BJ (cell line): ENCODE measurements around the gene MUC13. TPM values are rescaled to one million over a fixed set of nuclear protein-coding genes. Genes with fewer than 3 reads are reported as not detected.

Source experiments
- CTCF ChIA-PET: fragments of 350-600 bp; formaldehyde crosslinking; extraction: SDS; loops from one replicate; lab custom pipeline; 2021; ENCODE audit warnings: antibody characterized with exemption, inconsistent platforms; lab: Yijun Ruan, JAX
- POLR2A ChIA-PET: fragments of 300-600 bp; sonication (Branson Sonifier 250); formaldehyde crosslinking; extraction: SDS; loops from one replicate; lab custom pipeline; 2021; ENCODE audit warnings: antibody characterized with exemption; lab: Charles Lee
- DNase-seq: peaks from one replicate; pipeline ENCODE4 v3.0.0-alpha.2; 2011; ENCODE audit warnings: low read depth
- H3K27me3 ChIP-seq: 2 replicates; pipeline ENCODE4 v1.6.0; 2011; ENCODE audit warnings: low read length; ENCODE audit not compliant: control insufficient read depth, insufficient read depth
- H3K36me3 ChIP-seq: 2 replicates; pipeline ENCODE4 v1.5.1; 2011; ENCODE audit warnings: low read length; ENCODE audit not compliant: control insufficient read depth, insufficient read depth
- H3K4me3 ChIP-seq: 2 replicates; pipeline ENCODE4 v1.5.1; 2011; ENCODE audit warnings: low read depth, mild to moderate bottlenecking, control low read depth, low read length
- polyA plus RNA-seq: library from polyadenylated mRNA; depleted of rRNA; stranded (reverse); fragments of >200 nt; gene quantifications from 2 replicates; pipeline ENCODE4 v1.2.3, GENCODE V29; 2011
- TF ChIP-seq, protein P1 (sequence below): IDR thresholded peaks from 2 replicates; pipeline ENCODE4 v1.5.1; 2011; ENCODE audit warnings: low read depth, mild to moderate bottlenecking, control low read depth, inconsistent platforms, low read length, moderate library complexity; ENCODE audit not compliant: insufficient read depth

Gene MUC13
- polyA plus RNA-seq, 1 experiment, result not detected

DNA sequence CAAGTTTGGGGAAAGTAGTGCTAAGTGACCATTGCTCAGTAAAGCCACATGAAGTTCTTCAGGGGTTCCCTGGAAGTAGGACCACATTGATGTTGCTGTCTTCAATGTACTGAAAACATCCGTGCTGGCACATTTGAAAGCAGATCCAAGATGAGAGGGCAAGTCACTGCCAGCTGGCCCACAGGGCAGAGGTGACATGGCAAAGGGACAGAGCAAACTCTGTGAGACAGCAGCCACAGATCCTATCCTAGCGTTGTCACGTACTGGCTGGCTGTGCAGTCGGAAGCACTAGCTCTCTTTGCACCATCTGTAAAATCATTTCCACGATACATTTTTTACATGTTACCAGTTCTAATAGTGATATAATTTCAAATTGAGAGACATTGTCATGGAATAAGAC, 13.8 kb downstream of the MUC13 start:
- ChIA-PET POLR2A (no interaction called here), CTCF (interaction anchor here (0.6 to 1.7 kb wide), 7 partner anchors 26 to 665 kb away, joined by 3 to 5 read pairs (median 3); no protein-coding TSS in a partner anchor)
- Histone ChIP-seq H3K27me3 (no peaks in the 10 kb centered on the region), H3K4me3 (no peak overlapping the region), H3K36me3 (no peaks in the 10 kb centered on the region)
- no peak for DNase-seq
- TF ChIP-seq, protein P1, sequence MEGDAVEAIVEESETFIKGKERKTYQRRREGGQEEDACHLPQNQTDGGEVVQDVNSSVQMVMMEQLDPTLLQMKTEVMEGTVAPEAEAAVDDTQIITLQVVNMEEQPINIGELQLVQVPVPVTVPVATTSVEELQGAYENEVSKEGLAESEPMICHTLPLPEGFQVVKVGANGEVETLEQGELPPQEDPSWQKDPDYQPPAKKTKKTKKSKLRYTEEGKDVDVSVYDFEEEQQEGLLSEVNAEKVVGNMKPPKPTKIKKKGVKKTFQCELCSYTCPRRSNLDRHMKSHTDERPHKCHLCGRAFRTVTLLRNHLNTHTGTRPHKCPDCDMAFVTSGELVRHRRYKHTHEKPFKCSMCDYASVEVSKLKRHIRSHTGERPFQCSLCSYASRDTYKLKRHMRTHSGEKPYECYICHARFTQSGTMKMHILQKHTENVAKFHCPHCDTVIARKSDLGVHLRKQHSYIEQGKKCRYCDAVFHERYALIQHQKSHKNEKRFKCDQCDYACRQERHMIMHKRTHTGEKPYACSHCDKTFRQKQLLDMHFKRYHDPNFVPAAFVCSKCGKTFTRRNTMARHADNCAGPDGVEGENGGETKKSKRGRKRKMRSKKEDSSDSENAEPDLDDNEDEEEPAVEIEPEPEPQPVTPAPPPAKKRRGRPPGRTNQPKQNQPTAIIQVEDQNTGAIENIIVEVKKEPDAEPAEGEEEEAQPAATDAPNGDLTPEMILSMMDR, result no peak

DNA sequence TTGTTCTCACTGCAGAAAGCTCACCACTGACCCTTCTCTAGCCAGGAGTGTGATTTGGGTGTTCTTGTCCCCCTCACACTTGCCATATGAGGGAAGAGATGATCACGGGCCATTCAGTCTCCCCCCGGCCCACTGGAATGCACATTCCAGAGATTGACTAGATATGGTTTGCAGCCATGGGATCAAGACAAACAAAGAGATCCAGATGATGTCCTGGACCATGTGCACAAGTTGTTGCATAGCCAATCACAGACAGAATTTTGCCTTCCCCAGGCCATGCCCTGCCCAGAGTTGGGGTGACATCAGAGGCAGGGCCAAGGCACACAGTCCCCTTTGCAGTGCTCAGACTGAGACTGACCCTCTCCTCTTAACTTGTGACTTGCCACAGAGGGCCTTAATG, 14.8 kb downstream of the MUC13 start:
- ChIA-PET POLR2A (no interaction called here), CTCF (interaction anchor here (1.0 to 1.7 kb wide), 2 partner anchors 159 to 666 kb away, joined by 3 to 5 read pairs; no protein-coding TSS in a partner anchor)
- peak; percentile 38 for DNase-seq
- H3K27me3 ChIP-seq, result 0 out of 2 replicates have a peak, but pooled peaks cover 3% of the 10 kb centered on the region
- no peak overlapping the region for H3K4me3 ChIP-seq
- TF ChIP-seq, protein P1, result no peak
- H3K36me3 ChIP-seq, result no peaks in the 10 kb centered on the region

DNA sequence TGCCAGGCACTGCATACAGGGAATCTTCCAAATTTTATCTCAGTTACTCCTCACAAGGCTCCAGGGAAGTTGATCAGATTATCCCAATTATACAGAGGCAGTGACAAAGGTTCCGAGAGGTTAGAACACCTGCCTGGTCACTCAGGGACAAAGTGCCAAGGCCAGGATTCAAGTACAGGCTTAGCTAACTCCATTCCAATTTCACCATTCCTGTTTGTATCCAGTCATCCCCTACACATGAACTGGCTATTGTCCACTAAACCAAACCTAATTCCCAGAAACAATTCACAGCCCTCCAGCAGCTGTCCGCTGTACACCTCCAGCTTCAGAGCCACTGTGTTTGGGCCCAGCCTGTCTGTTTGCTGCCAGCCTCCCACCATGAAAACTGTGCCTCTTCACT, 16.0 kb downstream of the MUC13 start:
- POLR2A ChIA-PET, result no interaction called here

DNA sequence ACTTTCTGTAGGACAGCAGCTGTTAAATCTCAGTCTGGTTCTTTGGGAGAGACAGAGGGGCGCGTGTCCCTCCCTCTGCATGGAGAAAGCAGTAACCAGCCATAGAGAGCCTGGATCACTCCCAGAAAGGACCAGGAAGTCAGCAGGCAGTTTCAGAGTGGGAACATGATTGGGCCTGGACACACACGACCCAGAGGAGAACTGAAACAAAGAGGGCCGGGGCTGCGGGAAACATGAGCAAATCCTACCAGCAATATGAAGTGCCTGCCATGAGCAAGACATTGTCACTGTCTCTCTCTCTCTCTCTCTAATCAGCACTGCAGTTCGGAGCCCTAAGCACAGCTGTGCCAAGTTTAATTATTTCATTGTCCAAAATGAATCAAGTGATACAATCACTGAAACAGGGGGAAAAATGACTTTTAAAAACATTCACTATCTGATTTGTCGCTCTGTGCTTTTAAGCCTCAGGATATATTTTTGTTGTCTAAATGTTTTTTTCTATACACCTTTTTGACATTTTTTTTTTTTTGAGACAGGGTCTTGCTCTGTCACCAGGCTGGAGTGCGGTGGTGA, 17.6 kb downstream of the MUC13 start:
- Histone ChIP-seq H3K4me3 (no peak overlapping the region), H3K36me3 (no peaks in the 10 kb centered on the region), H3K27me3 (peaks cover 6% of the 10 kb centered on the region; the same call in 1 of the 2 replicates)
- ChIA-PET CTCF (no interaction called here), POLR2A (no interaction called here)
- TF ChIP-seq, protein P1, result no peak
- no peak for DNase-seq

More for the DNA sequence above, 16.0 kb downstream of the MUC13 start:
- H3K4me3 ChIP-seq, result no peak overlapping the region
- no peak for DNase-seq
- CTCF ChIA-PET, result interaction anchor here (0.9 to 1.0 kb wide), 2 partner anchors 9 to 17 kb away, joined by 3 to 5 read pairs; no protein-coding TSS in a partner anchor
- TF ChIP-seq, protein P1, result no peak
- H3K36me3 ChIP-seq, result no peaks in the 10 kb centered on the region
- H3K27me3 ChIP-seq, result 0 out of 2 replicates have a peak, but pooled peaks cover 3% of the 10 kb centered on the region

DNA sequence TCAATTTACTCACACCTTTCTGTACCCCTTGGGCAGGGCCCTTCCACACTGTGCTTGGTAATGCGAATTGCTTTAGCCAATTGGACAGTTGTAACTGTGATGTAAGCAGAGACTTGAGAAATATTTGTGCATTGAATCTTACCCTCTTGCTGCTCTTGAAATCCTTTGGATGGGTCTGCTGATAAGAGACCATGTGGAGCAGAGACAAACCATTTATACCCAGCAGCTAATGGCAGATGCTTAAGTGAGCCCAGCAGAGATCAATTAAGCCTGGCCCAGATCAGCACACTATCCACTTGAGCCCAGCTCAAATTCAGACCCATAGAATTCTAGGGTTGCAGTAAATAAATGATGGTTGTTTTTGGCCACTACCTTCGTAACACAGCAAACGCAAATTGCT, 19.3 kb downstream of the MUC13 start:
- Histone ChIP-seq H3K27me3 (peaks cover 8% of the 10 kb centered on the region; the same call in 1 of the 2 replicates), H3K4me3 (no peak overlapping the region), H3K36me3 (no peaks in the 10 kb centered on the region)
- no peak for DNase-seq
- POLR2A ChIA-PET, result no interaction called here
- CTCF ChIA-PET, result interaction anchor here (0.8 to 1.7 kb wide), 3 partner anchors 9 to 14 kb away, joined by 3 to 5 read pairs (median 4); no protein-coding TSS in a partner anchor
- TF ChIP-seq, protein P1, result no peak
